Stimulated activated naive CD8-positive, alpha-beta T cell treated with anti-CD3 and anti-CD28 coated beads, Interleukin-15, Interleukin-2, amounts not matched to agents 100 ng/mL and 50 ng/mL, for 24 hours (primary cell): ENCODE results near the gene SNX33.
"Not testable (repeated sequence)": the region's sequence is repeated elsewhere in the genome, so short reads cannot be mapped to it uniquely, and the experiment has no call there.

Source experiments
- H3K27ac Mint-ChIP-seq: one replicate; pipeline ENCODE4 v1.8.0; 2021; ENCODE audit warnings: mild to moderate bottlenecking, mixed read lengths
- H3K27me3 Mint-ChIP-seq: one replicate; pipeline ENCODE4 v1.8.0; 2021; ENCODE audit warnings: mixed read lengths
- H3K36me3 Mint-ChIP-seq: one replicate; pipeline ENCODE4 v1.8.0; 2021; ENCODE audit warnings: low read depth, mixed read lengths
- H3K4me1 Mint-ChIP-seq: one replicate; pipeline ENCODE4 v1.8.0; 2021; ENCODE audit warnings: low read depth, mixed read lengths
- H3K4me3 Mint-ChIP-seq: one replicate; pipeline ENCODE4 v1.8.0; 2021; ENCODE audit warnings: mild to moderate bottlenecking, mixed read lengths
- H3K9me3 Mint-ChIP-seq: one replicate; pipeline ENCODE4 v1.8.0; 2021; ENCODE audit warnings: mixed read lengths

SNX33 gene

DNA sequence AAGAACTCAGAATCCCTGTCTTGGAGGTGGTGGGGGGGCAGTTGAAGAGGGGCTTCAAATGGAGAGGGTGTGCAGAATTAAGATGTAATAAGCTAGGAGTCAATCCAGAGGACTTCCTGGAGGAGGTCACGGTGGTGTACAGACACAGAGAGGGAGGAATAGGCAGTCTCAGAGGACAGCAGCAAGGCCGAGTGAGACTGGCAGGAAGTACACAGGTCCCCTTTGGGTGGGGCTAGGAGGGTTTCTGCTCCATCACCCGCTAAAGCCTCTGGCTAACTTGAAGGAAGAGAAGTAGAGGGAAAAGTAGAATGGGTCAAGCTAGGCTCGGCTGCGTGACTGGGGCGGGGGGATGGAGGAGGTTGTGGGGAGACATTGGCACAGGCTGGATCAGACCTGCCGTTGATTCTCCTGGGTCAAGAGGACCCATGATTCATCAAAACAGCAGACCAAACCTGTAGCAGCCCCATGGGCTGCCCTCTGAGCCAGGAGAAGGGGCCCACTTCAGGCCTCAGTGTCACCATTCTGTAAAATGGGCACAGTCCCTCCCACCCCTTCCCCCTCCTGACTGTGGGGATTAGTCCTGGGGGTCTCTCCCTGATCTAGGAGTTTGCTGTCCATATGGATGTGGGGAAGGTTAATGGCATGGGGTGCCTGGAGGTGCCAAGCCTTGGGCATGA lies 48.1 kb downstream of the SNX33 start:
- Mint-ChIP-seq H3K36me3 (no peaks in the 10 kb centered on the region), H3K4me3 (no peak overlapping the region), H3K27ac (peak overlapping the region; percentile 40)

DNA sequence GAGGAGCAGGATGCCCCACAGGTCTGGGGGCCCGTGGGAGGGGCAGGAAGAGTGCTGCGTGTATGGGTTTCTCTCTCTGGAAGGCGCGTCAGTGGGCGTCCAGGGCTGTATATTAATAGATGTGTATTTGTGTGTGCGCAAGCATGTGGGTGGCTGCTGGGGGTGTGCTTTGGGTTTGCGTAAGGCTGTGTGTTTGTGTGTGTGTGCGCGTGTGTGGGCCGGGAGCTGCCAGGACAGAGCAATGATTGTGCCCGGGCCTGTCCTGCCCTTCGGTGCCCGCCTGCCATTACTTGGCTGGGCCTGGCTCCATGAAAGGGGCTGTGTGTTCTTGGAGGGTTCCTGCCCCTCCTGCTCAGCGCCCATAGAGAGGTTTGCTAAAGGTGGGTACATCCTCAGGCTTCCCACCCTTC lies 48.6 kb downstream of the SNX33 start:
- Mint-ChIP-seq H3K27me3 (peaks cover 5% of the 10 kb centered on the region), H3K4me3 (no peak overlapping the region), H3K9me3 (no peaks in the 10 kb centered on the region), H3K27ac (no peak overlapping the region), H3K36me3 (no peaks in the 10 kb centered on the region), H3K4me1 (peaks cover 46% of the 10 kb centered on the region)

More for the DNA sequence above, 48.1 kb downstream of the SNX33 start:
- Mint-ChIP-seq H3K27me3 (peaks cover 5% of the 10 kb centered on the region), H3K9me3 (no peaks in the 10 kb centered on the region), H3K4me1 (peaks cover 46% of the 10 kb centered on the region)

DNA sequence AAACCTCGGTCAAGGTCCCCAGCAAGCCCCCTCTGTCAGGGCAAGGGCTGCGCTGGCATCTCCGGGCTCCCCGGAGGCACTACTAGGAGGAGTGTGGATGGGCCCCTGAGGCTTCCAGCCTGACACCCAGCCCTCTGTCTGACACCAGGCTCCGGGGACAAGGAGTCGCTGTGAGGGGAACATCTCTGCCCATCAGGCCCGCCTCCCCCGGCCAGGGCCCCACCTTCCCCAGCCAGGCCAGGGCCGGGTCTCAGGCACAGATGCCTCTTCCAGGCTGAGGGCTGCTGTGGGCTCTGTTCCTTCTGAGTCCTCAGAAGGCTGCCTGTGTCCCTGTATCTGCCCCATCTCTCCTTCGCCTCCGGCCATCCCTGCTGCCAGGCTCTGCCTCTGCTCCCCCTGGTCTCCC lies 49.1 kb downstream of the SNX33 start:
- H3K9me3 Mint-ChIP-seq = no peaks in the 10 kb centered on the region
- H3K36me3 Mint-ChIP-seq = no peaks in the 10 kb centered on the region
- H3K4me1 Mint-ChIP-seq = peaks cover 46% of the 10 kb centered on the region
- H3K27ac Mint-ChIP-seq = no peak overlapping the region
- peaks cover 5% of the 10 kb centered on the region for H3K27me3 Mint-ChIP-seq
- H3K4me3 Mint-ChIP-seq = no peak overlapping the region

DNA sequence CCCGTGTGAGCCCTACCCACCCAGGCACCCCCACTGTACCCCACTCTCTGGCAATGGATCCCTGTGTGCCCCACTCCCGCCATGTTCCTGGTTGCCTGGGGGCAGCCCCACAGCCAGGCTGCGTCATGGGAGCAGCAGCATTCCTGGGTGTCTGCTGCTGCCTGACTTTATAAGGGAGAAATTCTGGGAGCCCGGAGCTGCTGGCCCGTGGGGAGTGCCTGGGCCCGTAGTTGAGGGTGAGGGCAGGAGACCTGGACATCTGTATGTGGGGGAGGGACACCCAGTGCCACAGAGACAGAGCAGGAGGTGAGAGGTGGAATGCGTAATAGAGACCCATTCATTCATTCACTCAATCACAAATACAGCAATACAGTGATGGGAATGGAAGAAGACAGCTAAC lies 49.8 kb downstream of the SNX33 start:
- no peaks in the 10 kb centered on the region for H3K9me3 Mint-ChIP-seq
- H3K27me3 Mint-ChIP-seq = peaks cover 1% of the 10 kb centered on the region
- peaks cover 41% of the 10 kb centered on the region for H3K4me1 Mint-ChIP-seq
- no peak overlapping the region for H3K27ac Mint-ChIP-seq
- H3K36me3 Mint-ChIP-seq = no peaks in the 10 kb centered on the region
- no peak overlapping the region for H3K4me3 Mint-ChIP-seq

DNA sequence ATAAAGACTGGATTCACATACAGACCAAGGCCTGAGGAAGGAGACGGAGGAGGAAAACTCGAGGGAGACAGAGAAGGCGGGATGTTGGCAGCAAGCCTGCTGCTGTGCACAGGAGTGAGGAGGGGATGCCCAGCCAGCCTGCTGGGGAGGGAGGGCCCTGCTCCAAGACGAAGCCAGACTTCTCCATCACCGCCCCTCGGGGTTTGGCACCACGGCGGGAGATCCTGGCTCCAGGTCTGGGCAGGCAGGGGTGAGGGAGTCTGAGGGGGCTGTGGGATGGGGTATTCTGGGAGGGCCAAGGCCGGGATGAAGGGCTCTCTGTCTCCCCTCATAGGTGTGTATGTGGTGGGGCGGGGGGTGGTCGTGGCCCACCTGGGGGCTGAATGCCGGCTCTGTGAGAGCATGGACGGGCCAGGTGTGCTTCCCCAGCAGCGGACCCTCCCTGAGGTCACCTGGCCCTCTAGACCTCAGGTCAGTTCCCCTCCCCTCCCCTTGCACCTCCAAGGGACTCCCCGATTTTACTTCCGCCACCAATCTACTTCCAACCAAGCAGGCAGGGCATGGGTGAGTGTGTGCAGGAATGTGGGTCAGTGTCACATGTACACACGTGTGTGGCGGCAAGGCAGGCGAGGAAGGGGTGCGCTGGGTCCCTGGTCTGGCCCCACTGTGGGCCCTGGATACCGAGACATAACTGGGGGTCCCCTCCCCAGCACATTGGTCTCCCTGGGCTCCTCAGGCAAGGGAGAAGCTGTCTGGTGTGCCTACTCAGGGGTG lies 50.4 kb downstream of the SNX33 start:
- H3K27ac Mint-ChIP-seq, H3K27me3 Mint-ChIP-seq, H3K9me3 Mint-ChIP-seq, H3K36me3 Mint-ChIP-seq, H3K4me3 Mint-ChIP-seq: not testable (repeated sequence)
- H3K4me1 Mint-ChIP-seq = peaks cover 40% of the 10 kb centered on the region

DNA sequence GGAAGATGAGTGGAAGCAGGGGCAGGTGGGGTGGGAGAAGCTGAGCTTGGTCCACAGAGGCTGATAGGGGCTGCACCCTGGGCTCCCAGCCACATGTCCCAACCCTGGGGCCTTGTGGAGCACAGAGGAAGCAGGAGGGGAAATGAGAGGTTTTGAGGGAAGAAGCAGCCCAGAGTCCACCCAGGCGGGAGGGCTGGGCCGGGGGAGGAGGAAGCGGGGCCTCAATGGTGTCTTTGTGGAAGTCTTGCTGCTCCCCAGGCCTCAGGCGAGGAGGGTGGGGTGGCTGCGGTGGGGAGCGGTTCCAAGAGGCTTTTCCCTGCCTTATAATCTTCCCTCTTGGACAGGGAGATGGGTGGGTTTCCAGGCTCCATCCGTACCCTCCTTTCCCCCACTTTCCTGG lies 51.8 kb downstream of the SNX33 start:
- not testable (repeated sequence) for H3K27me3 Mint-ChIP-seq, H3K36me3 Mint-ChIP-seq, H3K4me3 Mint-ChIP-seq, H3K9me3 Mint-ChIP-seq, H3K27ac Mint-ChIP-seq
- H3K4me1 Mint-ChIP-seq = peaks cover 35% of the 10 kb centered on the region

DNA sequence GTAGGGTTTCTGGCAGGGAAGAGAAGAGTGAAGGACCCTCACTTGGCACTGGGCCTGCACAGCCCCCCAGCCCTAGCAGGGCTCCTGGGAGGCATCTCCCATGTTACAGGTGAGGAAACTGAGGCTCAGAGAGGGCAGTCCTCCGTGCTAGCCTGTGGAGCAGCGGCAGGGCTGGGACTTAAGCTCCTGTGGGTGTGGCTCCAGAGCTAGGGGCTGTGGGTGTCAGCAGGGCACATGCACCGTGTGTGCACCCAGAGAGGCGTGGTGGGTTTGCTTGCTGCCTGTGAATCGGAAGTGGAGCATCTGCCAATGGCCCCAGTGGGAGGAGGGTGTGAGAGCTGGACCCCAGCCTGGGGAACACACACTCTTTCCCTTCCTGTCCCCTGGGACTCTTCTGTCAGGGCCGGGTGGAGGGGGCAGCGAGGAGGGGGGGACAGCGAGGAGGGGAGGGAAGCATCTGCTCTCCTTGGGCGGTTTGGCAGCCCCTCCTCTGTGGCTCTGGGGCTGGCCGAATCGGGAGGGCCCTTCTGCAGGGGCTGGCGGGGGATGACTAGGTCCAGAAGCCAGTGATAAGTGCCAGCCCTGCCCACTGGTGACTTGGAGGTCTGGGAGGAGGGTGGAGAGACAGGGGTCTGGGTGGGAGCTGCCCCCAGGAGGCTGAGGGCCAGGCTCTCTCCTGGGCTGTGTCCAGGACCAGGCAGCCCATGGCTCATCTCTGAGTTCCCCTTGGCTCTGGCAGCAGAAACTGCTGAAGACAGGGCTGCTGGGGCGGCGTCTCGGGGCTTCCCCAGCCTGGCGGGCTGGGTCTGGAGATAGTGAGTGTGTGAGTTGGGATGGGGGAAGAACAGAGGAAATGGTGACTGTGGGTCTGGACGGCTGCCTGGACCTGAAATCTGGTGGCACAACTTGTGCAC lies 52.5 kb downstream of the SNX33 start:
- H3K4me3 Mint-ChIP-seq, H3K36me3 Mint-ChIP-seq, H3K9me3 Mint-ChIP-seq, H3K27ac Mint-ChIP-seq, H3K27me3 Mint-ChIP-seq: not testable (repeated sequence)
- H3K4me1 Mint-ChIP-seq = peaks cover 28% of the 10 kb centered on the region

DNA sequence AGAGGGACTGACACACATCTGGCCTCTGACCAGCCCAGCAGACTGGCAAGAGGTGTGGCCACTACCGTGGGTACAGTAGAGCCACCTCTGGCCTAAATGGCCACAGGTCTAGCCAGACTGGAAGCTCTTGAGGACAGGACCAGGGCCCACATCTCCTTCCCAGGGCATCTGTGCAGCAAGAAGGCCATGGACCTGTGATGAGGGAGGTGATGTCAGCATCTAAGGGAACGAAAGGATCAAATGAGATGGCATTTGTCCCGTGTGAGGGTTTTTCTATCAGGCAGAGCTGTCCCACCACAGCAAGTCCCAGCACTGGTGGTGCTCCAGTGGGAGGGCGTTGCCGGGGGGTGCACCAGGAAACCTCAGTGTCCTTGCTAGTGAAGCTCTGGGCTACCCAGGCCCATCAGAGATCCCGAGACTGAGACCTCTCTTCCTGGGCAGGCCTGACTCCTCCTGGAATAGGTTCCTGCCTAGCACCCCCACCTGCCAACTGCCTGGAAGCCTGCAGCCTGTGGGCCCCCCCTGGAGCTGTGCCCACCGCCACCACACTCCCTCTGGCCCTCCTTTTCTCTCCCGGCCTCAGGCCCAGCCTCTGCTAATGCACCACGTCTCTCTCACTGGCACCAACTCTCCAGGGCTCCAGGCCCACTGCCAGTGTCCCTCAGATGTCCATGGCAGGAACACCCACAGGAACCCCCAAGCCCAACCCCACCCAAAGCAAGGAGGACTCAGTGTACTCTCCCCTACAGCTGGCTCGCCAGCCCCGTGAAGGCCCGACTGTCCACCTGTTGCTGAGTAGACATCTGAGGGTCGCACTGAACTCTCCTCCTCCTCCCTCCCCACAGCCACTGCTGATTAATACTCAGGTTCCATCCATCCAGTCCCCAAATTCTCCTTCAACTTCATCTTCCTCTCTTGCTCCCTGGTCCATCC lies 53.6 kb downstream of the SNX33 start:
- H3K36me3 Mint-ChIP-seq, H3K27me3 Mint-ChIP-seq, H3K9me3 Mint-ChIP-seq, H3K4me3 Mint-ChIP-seq: not testable (repeated sequence)
- Mint-ChIP-seq H3K4me1 (peaks cover 17% of the 10 kb centered on the region), H3K27ac (peak overlapping the region; percentile 49)

DNA sequence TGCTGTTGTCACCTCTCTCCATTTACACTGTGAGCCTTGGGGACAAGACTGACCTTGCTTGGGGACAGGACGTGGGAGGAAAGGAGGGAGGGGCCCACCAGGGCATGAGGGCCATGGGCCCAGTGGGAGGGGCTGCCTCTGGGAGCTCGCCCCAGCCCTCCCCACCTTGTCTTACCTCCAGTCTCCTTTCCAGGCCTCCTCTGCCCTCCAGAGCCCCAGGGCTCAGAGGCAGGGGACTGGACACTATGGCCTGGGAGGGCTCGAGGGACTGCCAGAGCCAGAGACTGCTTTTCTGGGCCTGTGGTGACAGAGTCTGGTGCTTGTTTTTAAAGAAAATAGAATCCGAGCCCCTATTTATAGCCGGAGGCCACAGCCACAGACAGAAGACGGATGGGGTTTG lies 54.7 kb downstream of the SNX33 start:
- H3K4me3 Mint-ChIP-seq = no peak overlapping the region
- H3K27ac Mint-ChIP-seq = no peak overlapping the region
- H3K9me3 Mint-ChIP-seq = no peaks in the 10 kb centered on the region
- H3K27me3 Mint-ChIP-seq = no peaks in the 10 kb centered on the region
- H3K36me3 Mint-ChIP-seq = no peaks in the 10 kb centered on the region
- H3K4me1 Mint-ChIP-seq = peaks cover 16% of the 10 kb centered on the region

DNA sequence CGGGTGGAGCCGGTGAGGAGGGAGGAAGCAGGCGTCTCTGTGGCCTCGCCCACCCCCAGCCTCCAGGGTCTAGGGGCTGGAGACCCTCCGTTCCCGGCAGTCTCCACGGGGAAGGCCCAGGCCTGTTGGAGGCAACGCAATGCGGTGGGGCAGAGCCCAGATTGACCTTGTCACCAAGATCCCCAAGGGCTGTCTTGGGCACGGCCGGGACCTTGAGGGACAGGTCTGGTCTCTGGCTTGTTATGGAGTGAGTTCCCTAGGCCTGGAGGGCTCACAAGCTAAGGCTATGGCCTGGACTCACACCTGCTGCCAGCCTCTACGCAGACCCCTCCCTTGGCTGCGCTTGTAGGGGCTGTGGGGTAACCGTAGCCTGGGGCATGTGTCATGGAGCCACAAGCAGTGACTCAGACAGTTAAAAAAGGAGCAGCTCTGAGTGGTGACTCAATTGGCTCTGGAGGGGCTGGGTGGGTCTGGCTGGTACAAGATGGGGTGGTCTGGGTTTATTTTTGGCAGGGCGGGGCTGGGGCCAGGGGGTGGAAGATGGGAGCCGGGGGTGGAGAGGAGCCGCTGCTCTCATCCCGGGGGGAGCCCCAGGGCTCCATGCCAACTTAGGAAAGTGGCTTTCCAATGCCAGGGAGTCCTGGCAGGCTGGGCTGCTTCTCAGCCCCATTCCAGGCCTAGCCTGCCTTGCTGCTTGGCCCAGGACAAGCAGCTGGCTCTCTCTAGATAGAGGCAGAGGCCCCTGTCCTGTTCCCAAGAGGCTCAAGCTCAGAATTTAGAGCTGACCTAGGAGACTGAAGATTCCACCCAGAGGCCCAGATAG lies 55.9 kb downstream of the SNX33 start:
- H3K4me1 Mint-ChIP-seq = peaks cover 16% of the 10 kb centered on the region
- H3K27me3 Mint-ChIP-seq, H3K36me3 Mint-ChIP-seq, H3K27ac Mint-ChIP-seq, H3K9me3 Mint-ChIP-seq, H3K4me3 Mint-ChIP-seq: not testable (repeated sequence)

DNA sequence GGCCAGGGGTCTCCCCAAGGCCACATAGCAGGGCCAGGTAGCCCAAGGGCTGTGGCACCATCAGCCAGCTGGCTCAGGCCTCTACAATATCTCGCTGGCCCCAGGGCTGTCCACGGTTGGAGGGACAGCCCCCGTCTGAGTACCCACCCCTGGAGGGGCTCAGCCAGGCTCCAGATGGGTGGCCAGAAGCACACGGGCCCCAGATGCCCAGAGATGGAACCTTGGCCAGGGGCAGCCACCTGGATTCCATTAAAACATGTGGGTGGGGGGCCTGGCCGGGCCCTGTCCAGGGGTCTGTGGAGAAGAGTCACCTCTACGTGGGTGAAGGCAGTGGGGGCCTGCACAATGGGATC lies 56.5 kb downstream of the SNX33 start:
- Mint-ChIP-seq H3K27me3 (no peaks in the 10 kb centered on the region), H3K4me1 (peaks cover 12% of the 10 kb centered on the region), H3K27ac (no peak overlapping the region), H3K36me3 (no peaks in the 10 kb centered on the region), H3K9me3 (no peaks in the 10 kb centered on the region), H3K4me3 (no peak overlapping the region)

DNA sequence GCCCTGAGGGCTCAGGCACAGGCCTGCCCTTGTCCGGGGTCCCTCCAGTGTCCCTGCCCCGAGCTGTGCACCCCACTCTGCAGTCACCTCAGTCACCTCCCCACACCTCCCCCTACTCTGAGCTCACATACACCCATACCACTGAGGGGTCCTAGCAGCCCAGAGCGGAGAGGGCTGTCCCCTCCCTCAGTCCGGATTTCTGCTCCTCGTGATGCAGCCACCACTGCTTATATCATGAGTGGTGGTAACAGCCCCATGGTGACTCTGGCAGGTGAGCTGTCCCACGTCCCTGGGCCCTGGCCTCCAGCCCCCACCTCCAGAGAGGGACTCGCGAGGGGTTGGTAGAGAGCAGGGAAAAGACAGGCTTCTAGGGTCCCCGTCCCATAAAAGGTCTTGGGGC lies 56.9 kb downstream of the SNX33 start:
- H3K4me3 Mint-ChIP-seq = no peak overlapping the region
- H3K4me1 Mint-ChIP-seq = peaks cover 8% of the 10 kb centered on the region
- H3K9me3 Mint-ChIP-seq = no peaks in the 10 kb centered on the region
- no peaks in the 10 kb centered on the region for H3K27me3 Mint-ChIP-seq
- H3K36me3 Mint-ChIP-seq = no peaks in the 10 kb centered on the region
- no peak overlapping the region for H3K27ac Mint-ChIP-seq

DNA sequence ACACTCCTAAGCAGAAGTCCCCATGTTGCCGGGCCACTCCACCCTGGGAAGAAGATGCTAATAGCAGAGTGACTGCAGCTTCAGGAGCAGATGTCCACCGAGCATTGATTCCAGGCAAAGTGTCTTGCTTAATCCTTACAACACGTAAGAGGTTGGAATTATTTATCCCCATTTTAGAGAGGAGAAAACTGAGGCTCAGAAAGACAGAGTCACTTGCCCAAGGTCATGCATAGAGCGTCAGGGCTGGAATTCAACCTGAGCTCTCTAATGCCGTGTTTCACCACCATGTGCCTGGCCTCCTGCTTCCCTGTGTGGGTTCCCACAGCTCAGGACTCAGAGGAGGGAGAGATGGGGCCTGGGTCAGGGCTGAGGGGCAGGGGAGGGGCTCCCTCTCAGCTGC lies 57.7 kb downstream of the SNX33 start:
- H3K4me1 Mint-ChIP-seq, H3K9me3 Mint-ChIP-seq, H3K36me3 Mint-ChIP-seq, H3K4me3 Mint-ChIP-seq, H3K27ac Mint-ChIP-seq, H3K27me3 Mint-ChIP-seq: not testable (repeated sequence)
